ENCODE results near the gene OR6B3. TPM values are rescaled to one million over a fixed set of nuclear protein-coding genes. Genes with fewer than 3 reads are reported as not detected.

The OR6B3 gene
- total RNA-seq, 1 experiment from 2014 or later = not detected

DNA sequence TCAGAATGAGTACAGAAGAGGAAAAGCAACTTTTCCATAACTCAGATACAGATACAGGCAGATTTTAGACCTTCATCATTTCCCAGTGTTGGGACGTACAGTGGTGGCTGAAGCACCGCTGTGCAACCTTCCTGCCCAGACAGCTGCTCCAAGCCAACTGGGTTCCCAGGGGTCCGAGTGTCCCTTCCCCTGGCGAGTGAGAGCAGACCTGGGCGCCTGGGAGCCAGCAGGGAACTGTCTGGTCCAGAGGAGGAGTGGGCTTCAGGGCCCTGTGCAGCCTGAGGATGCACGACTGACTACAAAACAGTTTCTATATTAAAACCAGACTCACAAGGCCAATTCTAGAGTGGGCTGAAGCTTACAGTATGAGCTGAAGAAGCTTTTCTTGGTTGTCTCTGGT lies 12.0 kb downstream of the OR6B3 start:
- DNase-seq = no peak
- Histone ChIP-seq H2AFZ (ENCODE audit: low read length) (no peak overlapping the region), H3K79me2 (ENCODE audit: low read length) (no peaks in the 10 kb centered on the region), H3K27me3 (ENCODE audit: low read length) (no peaks in the 10 kb centered on the region), H3K4me1 (ENCODE audit: low read length) (no peaks in the 10 kb centered on the region), H3K27ac (ENCODE audit: low read length) (no peak overlapping the region), H3K9ac (ENCODE audit: low read length) (no peak overlapping the region), H3K36me3 (ENCODE audit: insufficient read depth, low read length) (no peaks in the 10 kb centered on the region), H3K4me2 (ENCODE audit: low read depth, low read length, poor library complexity, severe bottlenecking) (no peak overlapping the region), H4K20me1 (ENCODE audit: insufficient read depth, low read depth, low read length) (no peaks in the 10 kb centered on the region), H3K9me2 (replicated peaks; ENCODE audit: insufficient read depth, low read length) (no peaks in the 10 kb centered on the region), H3K4me3 (ENCODE audit: low read length) (no peak overlapping the region), H3K9me3 (ENCODE audit: low read length) (no peaks in the 10 kb centered on the region)

GRCh38 chr2:240037358-240037757 lies 16.0 kb downstream of the OR6B3 start:
- H3K4me2 ChIP-seq (ENCODE audit: low read depth, low read length, poor library complexity, severe bottlenecking) = no peak overlapping the region
- H3K9me3 ChIP-seq (ENCODE audit: low read length) = no peaks in the 10 kb centered on the region
- no peaks in the 10 kb centered on the region for H3K4me1 ChIP-seq (ENCODE audit: low read length)
- H3K27ac ChIP-seq (ENCODE audit: low read length) = no peak overlapping the region
- H4K20me1 ChIP-seq (ENCODE audit: insufficient read depth, low read depth, low read length) = no peaks in the 10 kb centered on the region
- no peak overlapping the region for H3K9ac ChIP-seq (ENCODE audit: low read length)
- H3K9me2 ChIP-seq (replicated peaks; ENCODE audit: insufficient read depth, low read length) = no peaks in the 10 kb centered on the region
- no peaks in the 10 kb centered on the region for H3K79me2 ChIP-seq (ENCODE audit: low read length)
- no peak overlapping the region for H2AFZ ChIP-seq (ENCODE audit: low read length)
- no peak overlapping the region for H3K4me3 ChIP-seq (ENCODE audit: low read length)
- no peaks in the 10 kb centered on the region for H3K27me3 ChIP-seq (ENCODE audit: low read length)
- no peaks in the 10 kb centered on the region for H3K36me3 ChIP-seq (ENCODE audit: insufficient read depth, low read length)
- no peak for DNase-seq

GRCh38 chr2:240033330-240033678 lies 20.0 kb downstream of the OR6B3 start:
- Histone ChIP-seq H4K20me1 (ENCODE audit: insufficient read depth, low read depth, low read length) (no peaks in the 10 kb centered on the region), H3K27ac (ENCODE audit: low read length) (no peak overlapping the region), H3K4me2 (ENCODE audit: low read depth, low read length, poor library complexity, severe bottlenecking) (no peak overlapping the region), H3K36me3 (ENCODE audit: insufficient read depth, low read length) (no peaks in the 10 kb centered on the region), H3K9ac (ENCODE audit: low read length) (no peak overlapping the region), H3K9me3 (ENCODE audit: low read length) (no peaks in the 10 kb centered on the region), H3K79me2 (ENCODE audit: low read length) (no peaks in the 10 kb centered on the region), H2AFZ (ENCODE audit: low read length) (no peak overlapping the region), H3K4me3 (ENCODE audit: low read length) (no peak overlapping the region), H3K9me2 (replicated peaks; ENCODE audit: insufficient read depth, low read length) (no peaks in the 10 kb centered on the region), H3K27me3 (ENCODE audit: low read length) (no peaks in the 10 kb centered on the region), H3K4me1 (ENCODE audit: low read length) (no peaks in the 10 kb centered on the region)
- DNase-seq = no peak

DNA sequence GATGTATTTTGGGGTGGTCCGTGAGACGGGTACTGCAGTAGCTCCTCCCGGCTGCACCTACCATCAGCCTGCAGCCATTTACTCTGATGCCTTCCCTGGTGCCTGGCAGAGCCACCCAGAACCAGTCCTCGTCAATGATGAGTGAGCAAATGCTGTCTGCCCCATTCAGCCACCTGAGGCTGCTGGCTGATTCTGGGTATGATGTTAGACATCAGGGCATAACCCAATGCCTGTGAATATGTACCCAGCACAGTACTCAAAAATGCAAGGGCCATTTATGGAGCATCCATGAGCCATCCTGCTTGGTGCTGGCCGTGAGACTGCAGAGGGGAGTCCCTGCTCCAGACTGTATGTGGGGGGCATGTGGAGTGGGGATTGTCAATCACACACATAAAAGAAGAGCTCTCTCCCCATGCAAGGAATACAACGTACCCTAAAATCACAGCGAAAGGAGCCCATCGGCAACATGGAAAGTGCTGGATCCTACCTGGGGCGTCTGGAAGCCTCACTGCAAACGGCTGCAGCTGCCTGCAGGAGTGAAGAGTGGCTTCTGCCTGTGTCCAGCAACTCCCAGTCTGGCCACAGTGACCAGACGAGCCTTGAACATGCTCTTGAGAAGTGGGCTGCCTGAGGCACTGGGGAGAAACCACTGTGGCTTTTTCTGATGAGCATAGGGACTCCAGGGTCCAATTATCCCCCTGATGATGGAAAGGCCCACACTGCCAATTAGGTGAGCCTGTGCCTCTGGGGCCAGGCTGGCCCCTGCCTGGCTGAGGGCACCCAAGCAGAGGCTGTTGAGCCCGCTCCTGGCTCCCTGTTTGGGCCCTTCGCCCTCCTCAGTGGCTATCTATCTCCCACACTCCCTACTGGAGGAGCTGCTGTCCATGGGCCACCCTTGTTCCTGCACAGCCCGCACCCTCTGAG lies 20.7 kb downstream of the OR6B3 start:
- H3K9ac ChIP-seq (ENCODE audit: low read length) = no peak overlapping the region
- no peak overlapping the region for H3K4me2 ChIP-seq (ENCODE audit: low read depth, low read length, poor library complexity, severe bottlenecking)
- no peak overlapping the region for H2AFZ ChIP-seq (ENCODE audit: low read length)
- no peaks in the 10 kb centered on the region for H3K9me3 ChIP-seq (ENCODE audit: low read length)
- no peaks in the 10 kb centered on the region for H3K79me2 ChIP-seq (ENCODE audit: low read length)
- no peaks in the 10 kb centered on the region for H3K9me2 ChIP-seq (replicated peaks; ENCODE audit: insufficient read depth, low read length)
- no peaks in the 10 kb centered on the region for H3K4me1 ChIP-seq (ENCODE audit: low read length)
- no peaks in the 10 kb centered on the region for H4K20me1 ChIP-seq (ENCODE audit: insufficient read depth, low read depth, low read length)
- no peak for DNase-seq
- H3K27ac ChIP-seq (ENCODE audit: low read length) = no peak overlapping the region
- H3K27me3 ChIP-seq (ENCODE audit: low read length) = no peaks in the 10 kb centered on the region
- H3K4me3 ChIP-seq (ENCODE audit: low read length) = no peak overlapping the region
- H3K36me3 ChIP-seq (ENCODE audit: insufficient read depth, low read length) = no peaks in the 10 kb centered on the region

DNA sequence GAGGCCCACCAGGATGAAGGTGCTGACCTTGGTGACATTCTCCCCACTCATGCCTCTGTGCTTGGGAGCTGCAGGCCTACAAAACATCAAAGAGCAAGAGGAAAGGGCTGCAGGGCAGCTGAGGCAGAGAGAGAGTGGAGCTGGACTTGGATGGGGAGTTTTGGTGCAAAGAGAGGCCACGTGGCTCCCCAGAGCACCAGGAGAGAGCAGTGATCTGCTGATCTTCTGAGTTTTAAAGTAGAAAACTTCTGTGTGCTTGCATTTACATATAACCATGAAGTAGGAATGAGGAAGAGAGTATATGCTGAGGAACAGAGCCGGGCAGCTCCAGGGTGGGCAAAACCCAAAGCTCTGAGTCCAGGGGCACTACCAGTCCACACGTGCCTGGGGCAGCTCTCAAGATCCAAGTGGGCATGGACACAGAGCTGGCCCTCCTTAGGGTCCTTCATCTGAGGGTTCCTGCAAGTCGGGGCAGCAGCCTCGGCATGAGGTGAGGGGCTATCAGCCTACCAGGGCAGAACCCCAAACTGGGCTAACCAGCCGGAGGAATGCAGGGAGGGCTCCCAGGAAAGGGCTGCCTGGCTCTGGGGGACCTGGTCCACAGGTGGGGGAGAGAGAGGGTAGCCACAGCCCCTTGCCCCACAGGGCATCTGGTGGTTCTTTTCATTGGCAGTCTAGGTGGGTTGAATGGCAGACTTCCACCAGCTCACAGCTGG lies 22.8 kb downstream of the OR6B3 start, which contains the start of gene OR6B2:
OR6B2 (minus strand) TSS at position 51 of the 716 bp plus-strand sequence; CDS start at position 51, 0 bp downstream.
- H3K9ac ChIP-seq (ENCODE audit: low read length) = no peak within 1 kb of the TSS
- H3K27ac ChIP-seq (ENCODE audit: low read length) = no peak within 1 kb of the TSS
- no peak within 1 kb of the TSS for H2AFZ ChIP-seq (ENCODE audit: low read length)
- H3K79me2 ChIP-seq (ENCODE audit: low read length) = no peaks in the 10 kb centered on the region
- no peaks in the 10 kb centered on the region for H3K9me3 ChIP-seq (ENCODE audit: low read length)
- H3K27me3 ChIP-seq (ENCODE audit: low read length) = no peaks in the 10 kb centered on the region
- H4K20me1 ChIP-seq (ENCODE audit: insufficient read depth, low read depth, low read length) = no peaks in the 10 kb centered on the region
- no peak within 1 kb of the TSS for H3K4me3 ChIP-seq (ENCODE audit: low read length)
- DNase-seq = no peak
- no peaks in the 10 kb centered on the region for H3K4me1 ChIP-seq (ENCODE audit: low read length)
- H3K9me2 ChIP-seq (replicated peaks; ENCODE audit: insufficient read depth, low read length) = no peaks in the 10 kb centered on the region
- no peak within 1 kb of the TSS for H3K4me2 ChIP-seq (ENCODE audit: low read depth, low read length, poor library complexity, severe bottlenecking)
- H3K36me3 ChIP-seq (ENCODE audit: insufficient read depth, low read length) = no peaks in the 10 kb centered on the region

DNA sequence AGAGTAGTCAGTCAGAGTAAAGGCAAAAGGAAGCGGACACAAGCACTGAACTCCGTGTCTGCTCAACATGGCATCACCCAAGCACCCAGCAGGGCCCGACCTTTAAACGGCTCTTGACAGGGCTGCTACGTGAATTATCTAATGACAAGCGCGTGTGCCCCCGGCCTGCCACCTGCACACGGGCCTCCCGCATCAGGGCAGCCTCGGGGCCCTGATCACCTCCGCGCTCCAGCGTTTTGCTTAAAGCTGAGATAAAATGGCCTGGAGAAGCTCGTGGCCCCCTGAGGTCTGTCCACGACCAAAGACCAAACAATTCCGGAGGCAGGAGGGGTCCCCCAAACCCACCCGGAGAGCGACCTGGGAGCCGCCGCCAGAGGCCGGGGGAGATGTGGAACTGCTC lies 28.6 kb downstream of the OR6B3 start:
- Histone ChIP-seq H2AFZ (ENCODE audit: low read length) (no peak overlapping the region), H3K27ac (ENCODE audit: low read length) (no peak overlapping the region), H3K9me2 (replicated peaks; ENCODE audit: insufficient read depth, low read length) (no peaks in the 10 kb centered on the region), H4K20me1 (ENCODE audit: insufficient read depth, low read depth, low read length) (peaks cover 29% of the 10 kb centered on the region; the same call in 1 of the 2 replicates), H3K9me3 (ENCODE audit: low read length) (no peaks in the 10 kb centered on the region), H3K79me2 (ENCODE audit: low read length) (peaks cover 50% of the 10 kb centered on the region), H3K4me3 (ENCODE audit: low read length) (peak overlapping the region; percentile 77), H3K36me3 (ENCODE audit: insufficient read depth, low read length) (peaks cover 14% of the 10 kb centered on the region), H3K27me3 (ENCODE audit: low read length) (no peaks in the 10 kb centered on the region), H3K4me2 (ENCODE audit: low read depth, low read length, poor library complexity, severe bottlenecking) (peak overlapping the region; percentile 87), H3K9ac (ENCODE audit: low read length) (peak overlapping the region; percentile 93), H3K4me1 (ENCODE audit: low read length) (peaks cover 21% of the 10 kb centered on the region)
- DNase-seq = peak; percentile 65

GRCh38 chr2:240023792-240024191 lies 29.5 kb downstream of the OR6B3 start:
- Histone ChIP-seq H2AFZ (ENCODE audit: low read length) (no peak overlapping the region), H3K9me3 (ENCODE audit: low read length) (no peaks in the 10 kb centered on the region), H3K4me3 (ENCODE audit: low read length) (peak overlapping the region; percentile 77), H3K27me3 (ENCODE audit: low read length) (no peaks in the 10 kb centered on the region), H3K9ac (ENCODE audit: low read length) (peak overlapping the region; percentile 93), H3K4me1 (ENCODE audit: low read length) (peaks cover 21% of the 10 kb centered on the region), H3K36me3 (ENCODE audit: insufficient read depth, low read length) (peaks cover 19% of the 10 kb centered on the region), H3K4me2 (ENCODE audit: low read depth, low read length, poor library complexity, severe bottlenecking) (peak overlapping the region; percentile 87), H3K27ac (ENCODE audit: low read length) (no peak overlapping the region), H3K9me2 (replicated peaks; ENCODE audit: insufficient read depth, low read length) (no peaks in the 10 kb centered on the region), H4K20me1 (ENCODE audit: insufficient read depth, low read depth, low read length) (peaks cover 32% of the 10 kb centered on the region; the same call in 1 of the 2 replicates), H3K79me2 (ENCODE audit: low read length) (peaks cover 54% of the 10 kb centered on the region)
- no peak for DNase-seq

DNA sequence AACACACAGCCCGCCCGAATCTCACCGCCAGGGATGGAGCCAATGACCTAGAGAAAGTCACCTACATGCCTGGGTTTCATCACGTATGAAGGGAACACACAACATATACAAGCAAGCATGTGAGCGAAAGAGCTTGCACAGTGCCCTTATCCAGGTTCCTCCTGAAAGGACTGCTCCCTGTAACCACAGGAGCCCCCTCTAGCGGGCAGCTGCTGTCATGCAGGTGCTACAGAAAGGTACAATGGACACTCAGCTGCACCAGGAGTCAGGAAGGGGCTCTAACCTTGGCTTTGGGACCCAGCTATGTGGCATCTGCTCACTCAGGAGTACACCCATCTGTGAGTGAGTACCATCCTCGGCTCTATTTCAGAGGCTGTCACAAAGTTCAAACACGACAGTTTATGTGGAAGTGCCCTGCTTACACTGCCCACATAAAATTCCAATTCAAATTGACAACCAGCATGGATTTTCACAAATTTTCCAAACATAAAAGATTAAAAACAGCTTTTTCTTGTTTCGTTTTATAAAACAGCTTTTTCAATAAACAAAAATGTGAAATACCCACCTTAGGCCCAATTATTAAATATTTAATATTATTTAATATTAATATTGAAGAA lies 31.7 kb downstream of the OR6B3 start:
- Histone ChIP-seq H3K79me2 (ENCODE audit: low read length) (peaks cover 55% of the 10 kb centered on the region), H3K36me3 (ENCODE audit: insufficient read depth, low read length) (peaks cover 28% of the 10 kb centered on the region)
- DNase-seq = peak; percentile 87

More for the DNA sequence above, 31.7 kb downstream of the OR6B3 start:
- no peak overlapping the region for H3K27ac ChIP-seq (ENCODE audit: low read length)
- H3K4me1 ChIP-seq (ENCODE audit: low read length) = peaks cover 21% of the 10 kb centered on the region
- H3K4me3 ChIP-seq (ENCODE audit: low read length) = no peak overlapping the region
- no peaks in the 10 kb centered on the region for H3K9me3 ChIP-seq (ENCODE audit: low read length)
- H3K27me3 ChIP-seq (ENCODE audit: low read length) = no peaks in the 10 kb centered on the region
- H2AFZ ChIP-seq (ENCODE audit: low read length) = no peak overlapping the region
- peaks cover 41% of the 10 kb centered on the region; the same call in 1 of the 2 replicates for H4K20me1 ChIP-seq (ENCODE audit: insufficient read depth, low read depth, low read length)
- H3K9ac ChIP-seq (ENCODE audit: low read length) = no peak overlapping the region
- no peaks in the 10 kb centered on the region for H3K9me2 ChIP-seq (replicated peaks; ENCODE audit: insufficient read depth, low read length)
- no peak overlapping the region for H3K4me2 ChIP-seq (ENCODE audit: low read depth, low read length, poor library complexity, severe bottlenecking)
